Subcutaneous adipose tissue (tissue), 4 donors: ENCODE measurements around the gene NEMP2. TPM values are rescaled to one million over a fixed set of nuclear protein-coding genes. Genes with fewer than 3 reads are reported as not detected.

Source experiments
- total RNA-seq, 4 donors: library from RNA; depleted of rRNA; stranded (reverse); fragments of >200 nt; gene quantifications; one replicate each; pipeline ENCODE4 v1.1.0, GENCODE V29; 2016
- TF ChIP-seq, protein P1 (sequence below): fragments of 450-650 bp; IDR thresholded peaks from one replicate; pipeline ENCODE4 v1.5.1; 2016; ENCODE audit warnings: low read depth, mild to moderate bottlenecking, control low read depth, antibody characterized with exemption, moderate library complexity

Gene NEMP2
- total RNA-seq, 4 donors from 2014 or later = 5.1 to 9.0 (median 7.3) TPM

DNA sequence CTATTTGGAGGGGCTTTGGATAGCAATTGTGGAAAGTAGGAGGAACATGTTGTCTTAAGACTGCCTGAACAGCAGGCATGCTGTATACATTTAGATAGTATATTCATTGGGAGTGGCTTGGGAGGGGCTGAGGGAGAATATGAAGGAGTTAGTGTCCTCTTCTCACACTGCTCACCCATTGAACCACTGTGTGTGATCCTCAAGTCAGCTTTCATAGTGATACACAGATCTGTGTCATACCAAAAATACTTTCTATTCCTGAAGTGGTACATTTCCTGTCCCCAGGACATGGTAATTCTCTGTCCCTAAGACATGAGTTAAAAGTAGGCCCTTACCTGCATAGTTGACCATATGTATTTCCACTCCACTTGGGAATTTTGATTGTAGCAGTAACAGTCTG lies 9.6 kb downstream of the NEMP2 start:
- TF ChIP-seq, protein P1, sequence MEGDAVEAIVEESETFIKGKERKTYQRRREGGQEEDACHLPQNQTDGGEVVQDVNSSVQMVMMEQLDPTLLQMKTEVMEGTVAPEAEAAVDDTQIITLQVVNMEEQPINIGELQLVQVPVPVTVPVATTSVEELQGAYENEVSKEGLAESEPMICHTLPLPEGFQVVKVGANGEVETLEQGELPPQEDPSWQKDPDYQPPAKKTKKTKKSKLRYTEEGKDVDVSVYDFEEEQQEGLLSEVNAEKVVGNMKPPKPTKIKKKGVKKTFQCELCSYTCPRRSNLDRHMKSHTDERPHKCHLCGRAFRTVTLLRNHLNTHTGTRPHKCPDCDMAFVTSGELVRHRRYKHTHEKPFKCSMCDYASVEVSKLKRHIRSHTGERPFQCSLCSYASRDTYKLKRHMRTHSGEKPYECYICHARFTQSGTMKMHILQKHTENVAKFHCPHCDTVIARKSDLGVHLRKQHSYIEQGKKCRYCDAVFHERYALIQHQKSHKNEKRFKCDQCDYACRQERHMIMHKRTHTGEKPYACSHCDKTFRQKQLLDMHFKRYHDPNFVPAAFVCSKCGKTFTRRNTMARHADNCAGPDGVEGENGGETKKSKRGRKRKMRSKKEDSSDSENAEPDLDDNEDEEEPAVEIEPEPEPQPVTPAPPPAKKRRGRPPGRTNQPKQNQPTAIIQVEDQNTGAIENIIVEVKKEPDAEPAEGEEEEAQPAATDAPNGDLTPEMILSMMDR = no peak

DNA sequence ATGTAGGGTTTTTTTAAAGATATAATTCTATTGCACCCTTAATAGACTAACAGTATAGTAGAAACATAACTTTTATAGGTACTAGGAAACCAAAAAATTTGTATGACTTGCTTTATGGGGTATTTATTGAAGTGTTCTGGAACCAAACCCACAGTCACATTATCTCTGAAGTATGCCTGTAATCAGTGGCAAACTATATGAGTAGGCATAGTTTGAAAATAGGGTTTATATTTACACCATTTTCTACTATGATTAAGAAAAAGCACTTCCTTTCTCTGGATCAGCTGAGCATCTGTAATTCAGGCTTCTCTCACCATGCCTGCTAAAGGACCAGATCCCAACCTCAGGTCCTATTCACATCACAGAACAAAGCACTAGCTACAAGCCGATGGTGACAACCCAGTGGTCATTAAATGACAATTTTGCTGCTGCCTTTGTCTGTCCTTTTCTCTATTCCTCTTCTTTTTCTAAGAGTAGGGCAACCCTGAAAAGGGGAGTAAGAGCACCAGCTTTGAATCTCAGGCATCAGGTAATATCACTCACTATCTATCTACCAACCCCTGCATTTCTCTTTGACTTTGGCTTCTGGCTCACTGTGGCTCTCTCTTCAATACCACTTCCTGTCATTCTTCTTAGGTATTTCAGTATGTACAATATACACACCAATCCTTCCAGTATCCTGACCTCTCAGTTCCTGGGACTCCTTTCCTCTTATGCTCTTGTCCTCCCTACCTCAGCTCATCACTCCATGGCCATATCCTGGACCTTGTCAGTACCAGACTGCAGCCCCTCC lies 14.4 kb downstream of the NEMP2 start:
- TF ChIP-seq, protein P1 = no peak

DNA sequence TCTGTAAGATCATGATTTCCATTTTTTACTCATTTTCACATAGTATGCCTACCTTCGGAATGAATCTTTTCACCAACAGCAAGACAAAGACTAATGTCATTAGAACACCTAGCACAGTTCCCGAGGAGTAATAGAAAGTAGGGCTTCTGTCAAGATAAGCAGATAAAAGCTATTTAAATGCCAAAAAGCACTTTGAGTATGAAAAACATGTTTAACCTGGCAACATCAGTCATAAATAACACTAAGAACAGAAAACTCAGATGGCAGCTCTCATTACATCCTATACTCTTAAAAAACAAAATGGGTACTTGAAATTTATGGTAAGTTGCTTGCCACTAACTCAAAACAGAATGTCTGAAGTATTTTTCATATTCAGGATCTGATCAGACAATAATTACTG lies 17.1 kb downstream of the NEMP2 start:
- TF ChIP-seq, protein P1 = no peak

DNA sequence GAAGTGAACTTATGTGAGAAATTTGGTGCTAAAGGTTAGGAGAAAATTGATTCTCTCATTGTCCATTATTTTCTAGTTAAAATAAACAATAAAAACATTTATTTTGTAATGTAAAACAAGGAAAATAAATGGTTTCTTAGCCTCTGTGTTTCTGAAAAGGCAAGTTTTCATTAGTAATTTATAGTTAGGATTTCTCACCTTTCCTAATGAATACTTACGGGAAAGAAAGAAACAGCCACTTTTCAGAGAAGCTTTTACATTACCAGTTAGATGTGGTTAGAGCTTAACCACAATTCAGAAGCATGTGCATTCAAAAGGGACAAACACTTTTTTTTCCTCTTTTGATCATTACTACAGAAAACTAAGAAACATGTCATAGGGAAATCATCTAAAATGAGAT lies 18.8 kb downstream of the NEMP2 start:
- TF ChIP-seq, protein P1 = no peak

DNA sequence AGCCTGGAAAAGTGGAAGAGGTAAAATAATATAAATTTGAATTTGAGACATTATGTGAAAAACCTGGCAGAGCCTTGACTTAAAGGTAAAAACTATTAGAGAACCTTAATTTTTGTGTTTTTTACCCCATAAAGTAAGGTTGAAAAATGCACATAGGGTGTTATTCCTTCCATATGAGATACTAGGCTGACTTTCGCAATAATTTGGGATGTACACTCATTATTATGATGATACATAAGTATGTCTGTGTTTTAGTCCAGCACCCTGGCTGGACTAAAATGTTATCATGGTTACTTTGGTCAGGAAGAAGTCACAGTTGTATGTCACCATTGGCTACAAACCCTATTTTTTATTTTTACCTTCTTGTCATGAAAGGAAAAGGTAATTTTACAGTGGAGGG lies 19.8 kb downstream of the NEMP2 start:
- TF ChIP-seq, protein P1 = no peak

DNA sequence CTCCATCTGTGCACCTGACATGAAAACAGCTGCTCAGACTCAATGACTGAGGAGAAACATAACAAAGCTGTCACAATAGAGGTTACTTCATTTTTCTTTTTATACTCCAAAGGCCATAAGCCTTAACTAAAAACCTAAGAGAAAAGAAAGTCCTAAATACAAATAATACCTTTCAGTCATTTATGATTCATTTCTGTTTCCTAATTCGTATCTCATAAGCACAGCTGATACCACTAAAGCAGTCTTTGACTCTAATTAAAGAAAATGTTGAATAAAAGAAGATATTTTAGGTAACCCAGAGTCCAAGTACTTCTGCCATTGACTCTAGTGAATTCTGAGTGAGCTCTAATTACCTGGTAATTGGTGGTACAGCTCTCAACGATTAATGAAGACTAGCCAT lies 20.6 kb downstream of the NEMP2 start:
- TF ChIP-seq, protein P1 = no peak

DNA sequence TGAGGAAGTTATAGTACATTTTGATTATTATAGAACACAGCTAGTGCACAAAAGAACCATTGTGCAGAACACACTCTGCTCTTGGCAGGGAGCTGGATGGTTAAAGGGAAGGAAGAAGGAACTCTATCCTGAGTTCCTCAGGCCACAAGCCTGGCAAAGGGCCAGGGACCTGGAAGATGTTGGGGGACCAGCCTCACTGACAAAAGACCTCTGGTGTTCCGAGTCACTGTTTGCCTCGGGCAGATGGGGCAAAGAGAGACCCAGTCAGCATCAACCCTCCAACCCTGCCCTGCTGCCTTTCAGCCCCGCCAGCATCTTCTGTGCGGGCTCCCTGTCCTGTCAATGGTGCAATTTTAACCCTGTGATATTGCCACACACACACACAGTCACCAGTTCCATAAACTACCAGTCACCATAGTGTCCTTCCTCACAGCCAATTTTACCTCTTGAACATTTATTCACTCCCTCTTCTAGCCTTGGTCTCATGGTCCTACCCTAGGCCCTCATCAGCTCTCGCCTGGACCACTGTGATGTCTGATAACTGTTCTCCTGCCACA lies 21.9 kb downstream of the NEMP2 start:
- TF ChIP-seq, protein P1 = no peak
